Sigmoid colon (tissue), 4 donors: ENCODE data around the gene ZDHHC1.

ENCODE experiments used
- POLR2A ChIP-seq, 2 donors: fragments of 450-650 bp; IDR thresholded peaks; one replicate each; pipeline ENCODE4 v1.6.1; 2016; ENCODE audit warnings: antibody characterized with exemption in 2 of 2, mild to moderate bottlenecking in 2 of 2, moderate library complexity in 2 of 2
- POLR2AphosphoS5 ChIP-seq, 4 donors: sonication (generic); formaldehyde crosslinking; IDR thresholded peaks; one replicate each; pipeline ENCODE4 v1.6.1; 2017; ENCODE audit warnings: antibody characterized with exemption in 4 of 4
- TF ChIP-seq, protein P1 (sequence below), 4 experiments: fragments of 450-650 bp in 3 of 4; fragments of 200-600 bp in 1 of 4; IDR thresholded peaks; one replicate each; pipeline ENCODE4 v1.5.1; 2016 to 2019; ENCODE audit warnings: antibody characterized with exemption in 4 of 4, mild to moderate bottlenecking in 3 of 4, moderate library complexity in 2 of 4

- TF ChIP-seq, protein P1, sequence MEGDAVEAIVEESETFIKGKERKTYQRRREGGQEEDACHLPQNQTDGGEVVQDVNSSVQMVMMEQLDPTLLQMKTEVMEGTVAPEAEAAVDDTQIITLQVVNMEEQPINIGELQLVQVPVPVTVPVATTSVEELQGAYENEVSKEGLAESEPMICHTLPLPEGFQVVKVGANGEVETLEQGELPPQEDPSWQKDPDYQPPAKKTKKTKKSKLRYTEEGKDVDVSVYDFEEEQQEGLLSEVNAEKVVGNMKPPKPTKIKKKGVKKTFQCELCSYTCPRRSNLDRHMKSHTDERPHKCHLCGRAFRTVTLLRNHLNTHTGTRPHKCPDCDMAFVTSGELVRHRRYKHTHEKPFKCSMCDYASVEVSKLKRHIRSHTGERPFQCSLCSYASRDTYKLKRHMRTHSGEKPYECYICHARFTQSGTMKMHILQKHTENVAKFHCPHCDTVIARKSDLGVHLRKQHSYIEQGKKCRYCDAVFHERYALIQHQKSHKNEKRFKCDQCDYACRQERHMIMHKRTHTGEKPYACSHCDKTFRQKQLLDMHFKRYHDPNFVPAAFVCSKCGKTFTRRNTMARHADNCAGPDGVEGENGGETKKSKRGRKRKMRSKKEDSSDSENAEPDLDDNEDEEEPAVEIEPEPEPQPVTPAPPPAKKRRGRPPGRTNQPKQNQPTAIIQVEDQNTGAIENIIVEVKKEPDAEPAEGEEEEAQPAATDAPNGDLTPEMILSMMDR (IDR thresholded peaks at IDR 0.05), result no peak
- TF ChIP-seq POLR2AphosphoS5 (IDR thresholded peaks at IDR 0.05) (no peak), POLR2A (IDR thresholded peaks at IDR 0.05) (no peak)
Observed at GRCh38 chr16:67445913-67446907, 29.9 kb upstream of the ZDHHC1 start.
